Measurements from ENCODE around the gene DOCK8. TPM values are rescaled to one million over a fixed set of nuclear protein-coding genes. Genes with fewer than 3 reads are reported as not detected.

DOCK8 gene
- total and polyA plus RNA-seq, 4 experiments from 2014 or later: 31.0 to 315 (median 200) TPM

- Histone ChIP-seq H3K4me3 (ENCODE audit: low read length in 2 of 2) (no peak overlapping the region), H3K27me3 (ENCODE audit: insufficient read depth, low read length) (no peaks in the 10 kb centered on the region), H3K27ac (ENCODE audit: low read depth, low read length) (no peak overlapping the region), H3K9me3 (ENCODE audit: control insufficient read depth in 1 of 2, low read length in 2 of 2) (no peaks in the 10 kb centered on the region), H3K4me1 (ENCODE audit: insufficient read depth, low read length) (peaks cover 19% of the 10 kb centered on the region), H3K36me3 (ENCODE audit: insufficient read depth, low read length) (no peaks in the 10 kb centered on the region)
- Mint-ChIP-seq H3K4me1 (peaks cover 15 to 30% (median 19%) of the 10 kb centered on the region in 4 donors), H3K27ac (no peak overlapping the region), H3K36me3 (peaks cover 0 to 2% of the 10 kb centered on the region in 2 donors), H3K27me3 (no peaks in the 10 kb centered on the region), H3K9me3 (no peaks in the 10 kb centered on the region), H3K4me3 (no peak overlapping the region)
- no peak for DNase-seq
- intact Hi-C loops (cut with micrococcal nuclease): no loop called here
- ChIA-PET CTCF (ENCODE audit: partially characterized antibody) (interaction anchor here (0.6 to 1.1 kb wide), 2 partner anchors 18 to 126 kb away, joined by 3 read pairs; no protein-coding TSS in a partner anchor), POLR2A (ENCODE audit: partially characterized antibody) (interaction anchor here (1.2 to 1.3 kb wide), 2 partner anchors 12 to 37 kb away, joined by 3 read pairs; partner anchors contain the start of gene DOCK8)
Observed at GRCh38 chr9:251398-251797, 36.7 kb downstream of the DOCK8 start.

GRCh38 chr9:253539-253938 lies 38.9 kb downstream of the DOCK8 start:
- Mint-ChIP-seq H3K27ac (no peak overlapping the region), H3K36me3 (peaks cover 0 to 5% of the 10 kb centered on the region in 2 donors), H3K9me3 (no peaks in the 10 kb centered on the region), H3K27me3 (no peaks in the 10 kb centered on the region), H3K4me3 (no peak overlapping the region), H3K4me1 (peaks cover 11 to 22% (median 15%) of the 10 kb centered on the region in 4 donors)
- DNase-seq: no peak
- intact Hi-C loops (cut with micrococcal nuclease): loop anchor here (2.0 kb wide), 1 partner anchor 37 kb away; no protein-coding TSS in a partner anchor
- no peaks in the 10 kb centered on the region for H3K9me3 ChIP-seq (ENCODE audit: control insufficient read depth in 1 of 2, low read length in 2 of 2)
- no peak overlapping the region for H3K4me3 ChIP-seq (ENCODE audit: low read length in 2 of 2)
- H3K4me1 ChIP-seq (ENCODE audit: insufficient read depth, low read length): peaks cover 12% of the 10 kb centered on the region
- H3K27ac ChIP-seq (ENCODE audit: low read depth, low read length): no peak overlapping the region
- CTCF ChIA-PET (ENCODE audit: partially characterized antibody): no interaction called here
- H3K27me3 ChIP-seq (ENCODE audit: insufficient read depth, low read length): no peaks in the 10 kb centered on the region
- POLR2A ChIA-PET (ENCODE audit: partially characterized antibody): no interaction called here
- H3K36me3 ChIP-seq (ENCODE audit: insufficient read depth, low read length): no peaks in the 10 kb centered on the region

GRCh38 chr9:254516-254915 lies 39.9 kb downstream of the DOCK8 start:
- intact Hi-C loops (cut with micrococcal nuclease): no loop called here
- ChIA-PET CTCF (ENCODE audit: partially characterized antibody) (no interaction called here), POLR2A (ENCODE audit: partially characterized antibody) (no interaction called here)
- H3K27me3 Mint-ChIP-seq: no peaks in the 10 kb centered on the region
- DNase-seq: no peak
- no peak overlapping the region for H3K27ac ChIP-seq (ENCODE audit: low read depth, low read length)
- no peak overlapping the region for H3K27ac Mint-ChIP-seq
- H3K36me3 ChIP-seq (ENCODE audit: insufficient read depth, low read length): no peaks in the 10 kb centered on the region
- H3K36me3 Mint-ChIP-seq: peaks cover 0 to 5% of the 10 kb centered on the region in 2 donors
- H3K27me3 ChIP-seq (ENCODE audit: insufficient read depth, low read length): no peaks in the 10 kb centered on the region
- no peak overlapping the region for H3K4me3 Mint-ChIP-seq
- H3K9me3 Mint-ChIP-seq: no peaks in the 10 kb centered on the region
- H3K9me3 ChIP-seq (ENCODE audit: control insufficient read depth in 1 of 2, low read length in 2 of 2): no peaks in the 10 kb centered on the region
- H3K4me3 ChIP-seq (ENCODE audit: low read length in 2 of 2): no peak overlapping the region
- H3K4me1 ChIP-seq (ENCODE audit: insufficient read depth, low read length): peaks cover 4% of the 10 kb centered on the region
- peaks cover 4 to 14% (median 7%) of the 10 kb centered on the region in 4 donors for H3K4me1 Mint-ChIP-seq

GRCh38 chr9:257957-258356 lies 43.3 kb downstream of the DOCK8 start:
- Histone ChIP-seq H3K27ac (ENCODE audit: low read depth, low read length) (no peak overlapping the region), H3K4me3 (ENCODE audit: low read length in 2 of 2) (no peak overlapping the region), H3K9me3 (ENCODE audit: control insufficient read depth in 1 of 2, low read length in 2 of 2) (no peaks in the 10 kb centered on the region), H3K27me3 (ENCODE audit: insufficient read depth, low read length) (no peaks in the 10 kb centered on the region), H3K36me3 (ENCODE audit: insufficient read depth, low read length) (no peaks in the 10 kb centered on the region), H3K4me1 (ENCODE audit: insufficient read depth, low read length) (no peaks in the 10 kb centered on the region)
- intact Hi-C loops (cut with micrococcal nuclease): no loop called here
- Mint-ChIP-seq H3K36me3 (peaks cover 0 to 3% of the 10 kb centered on the region in 2 donors), H3K27ac (peak overlapping the region in 1 of 7 donors; percentile 44), H3K4me3 (no peak overlapping the region), H3K9me3 (no peaks in the 10 kb centered on the region), H3K4me1 (no peaks in the 10 kb centered on the region), H3K27me3 (no peaks in the 10 kb centered on the region)
- no peak for DNase-seq
- POLR2A ChIA-PET (ENCODE audit: partially characterized antibody): interaction anchor here (1.1 to 1.5 kb wide), 2 partner anchors 9 to 13 kb away, joined by 3 to 6 read pairs; no protein-coding TSS in a partner anchor
- CTCF ChIA-PET (ENCODE audit: partially characterized antibody): interaction anchor here (1.0 to 1.3 kb wide), 2 partner anchors 9 to 10 kb away, joined by 3 read pairs; no protein-coding TSS in a partner anchor

- H3K27ac Mint-ChIP-seq: peak overlapping the region in 1 of 7 donors; percentile 24
- no peak overlapping the region for H3K4me3 Mint-ChIP-seq
- H3K36me3 ChIP-seq (ENCODE audit: insufficient read depth, low read length): no peaks in the 10 kb centered on the region
- H3K36me3 Mint-ChIP-seq: peaks cover 0 to 3% of the 10 kb centered on the region in 2 donors
- no peaks in the 10 kb centered on the region for H3K9me3 Mint-ChIP-seq
- POLR2A ChIA-PET (ENCODE audit: partially characterized antibody): interaction anchor here (0.6 to 1.3 kb wide), 3 partner anchors 11 to 1795 kb away, joined by 3 to 4 read pairs (median 3); no protein-coding TSS in a partner anchor
- H3K27ac ChIP-seq (ENCODE audit: low read depth, low read length): no peak overlapping the region
- H3K9me3 ChIP-seq (ENCODE audit: control insufficient read depth in 1 of 2, low read length in 2 of 2): no peaks in the 10 kb centered on the region
- intact Hi-C loops (cut with micrococcal nuclease): no loop called here
- no peaks in the 10 kb centered on the region for H3K27me3 ChIP-seq (ENCODE audit: insufficient read depth, low read length)
- H3K27me3 Mint-ChIP-seq: no peaks in the 10 kb centered on the region
- no peak overlapping the region for H3K4me3 ChIP-seq (ENCODE audit: low read length in 2 of 2)
- DNase-seq: no peak
- peaks cover 5% of the 10 kb centered on the region for H3K4me1 ChIP-seq (ENCODE audit: insufficient read depth, low read length)
- CTCF ChIA-PET (ENCODE audit: partially characterized antibody): no interaction called here
- H3K4me1 Mint-ChIP-seq: peaks cover 3 to 11% (median 7%) of the 10 kb centered on the region in 4 donors
Observed at GRCh38 chr9:259405-260404, 45.0 kb downstream of the DOCK8 start.

GRCh38 chr9:264231-264630 lies 49.6 kb downstream of the DOCK8 start:
- no peaks in the 10 kb centered on the region for H3K9me3 ChIP-seq (ENCODE audit: control insufficient read depth in 1 of 2, low read length in 2 of 2)
- Mint-ChIP-seq H3K4me3 (no peak overlapping the region), H3K27ac (no peak overlapping the region), H3K27me3 (no peaks in the 10 kb centered on the region), H3K36me3 (no peaks in the 10 kb centered on the region), H3K9me3 (peaks cover 0 to under 1% (median 0%) of the 10 kb centered on the region in 8 donors), H3K4me1 (peaks cover 11 to 45% (median 18%) of the 10 kb centered on the region in 4 donors)
- no peak overlapping the region for H3K27ac ChIP-seq (ENCODE audit: low read depth, low read length)
- H3K4me3 ChIP-seq (ENCODE audit: low read length in 2 of 2): no peak overlapping the region
- no peaks in the 10 kb centered on the region for H3K36me3 ChIP-seq (ENCODE audit: insufficient read depth, low read length)
- ChIA-PET CTCF (ENCODE audit: partially characterized antibody) (interaction anchor here (1.6 kb wide), 1 partner anchor 48 kb away, joined by 3 read pairs; no protein-coding TSS in a partner anchor), POLR2A (ENCODE audit: partially characterized antibody) (interaction anchor here (1.3 kb wide), 1 partner anchor 9 kb away, joined by 3 read pairs; no protein-coding TSS in a partner anchor)
- peaks cover 16% of the 10 kb centered on the region for H3K4me1 ChIP-seq (ENCODE audit: insufficient read depth, low read length)
- intact Hi-C loops (cut with micrococcal nuclease): no loop called here
- no peak for DNase-seq
- H3K27me3 ChIP-seq (ENCODE audit: insufficient read depth, low read length): no peaks in the 10 kb centered on the region

All from CD4-positive, alpha-beta memory T cell (primary cell).